GM18508 (cell line): ENCODE data around the gene AKR7A3.
"Not testable (repeated sequence)": the region's sequence is repeated elsewhere in the genome, so short reads cannot be mapped to it uniquely, and the experiment has no call there.

Experiments used
- ATAC-seq: cut with Tn5 transposase; IDR thresholded peaks from one replicate; pipeline ENCODE4 v1.9.1; 2021; ENCODE audit warnings: moderate number of reproducible peaks; ENCODE audit not compliant: insufficient read depth, unreplicated experiment

The AKR7A3 gene

GRCh38 chr1:19288324-19289241 is at the start of gene AKR7A3:
TSS of gene AKR7A3 (minus strand) at chr1:19288770. CDS start at chr1:19288709, 61 bp downstream.
- ATAC-seq: not testable (repeated sequence)

GRCh38 chr1:19338323-19338762 is 49.8 kb upstream of the AKR7A3 start:
- ATAC-seq: no peak

GRCh38 chr1:19337289-19337688 is 48.7 kb upstream of the AKR7A3 start:
- no peak for ATAC-seq

- ATAC-seq: no peak
Observed at GRCh38 chr1:19336543-19336942, 48.0 kb upstream of the AKR7A3 start.

GRCh38 chr1:19333587-19334354 is 45.2 kb upstream of the AKR7A3 start:
- ATAC-seq: no peak

GRCh38 chr1:19332832-19333231 is 44.3 kb upstream of the AKR7A3 start:
- no peak for ATAC-seq

- ATAC-seq: no peak
Observed at GRCh38 chr1:19331262-19331878, 42.8 kb upstream of the AKR7A3 start.

- ATAC-seq: no peak
Observed at GRCh38 chr1:19330449-19331135, 42.0 kb upstream of the AKR7A3 start.

GRCh38 chr1:19329611-19330010 is 41.0 kb upstream of the AKR7A3 start:
- ATAC-seq: no peak

- ATAC-seq: no peak
Observed at GRCh38 chr1:19329188-19329587, 40.6 kb upstream of the AKR7A3 start.

- no peak for ATAC-seq
Observed at GRCh38 chr1:19328486-19328885, 39.9 kb upstream of the AKR7A3 start.

- ATAC-seq: no peak
Observed at GRCh38 chr1:19327736-19328135, 39.2 kb upstream of the AKR7A3 start.

GRCh38 chr1:19327301-19327700 is 38.7 kb upstream of the AKR7A3 start:
- no peak for ATAC-seq

GRCh38 chr1:19326748-19327065 is 38.1 kb upstream of the AKR7A3 start:
- no peak for ATAC-seq

GRCh38 chr1:19325958-19326747 is 37.6 kb upstream of the AKR7A3 start:
- ATAC-seq: no peak

- ATAC-seq: no peak
Observed at GRCh38 chr1:19325368-19325957, 36.9 kb upstream of the AKR7A3 start.

- ATAC-seq: no peak
Observed at GRCh38 chr1:19324665-19324990, 36.1 kb upstream of the AKR7A3 start.

- ATAC-seq: no peak
Observed at GRCh38 chr1:19323987-19324664, 35.6 kb upstream of the AKR7A3 start.

- ATAC-seq: no peak
Observed at GRCh38 chr1:19322481-19322880, 33.9 kb upstream of the AKR7A3 start.
